NCI-H1694 treated with DMSO at 0.1 percent for 48 hours (cell line): ENCODE results near the gene UQCC3.
"Not testable (repeated sequence)": the region's sequence is repeated elsewhere in the genome, so short reads cannot be mapped to it uniquely, and the experiment has no call there.

Source experiments
- DNase-seq: peaks from one replicate; lab custom pipeline; 2025; lab: John Stamatoyannopoulos, UW

Gene UQCC3

GRCh38 chr11:62665599-62666258, 5.7 kb upstream of the UQCC3 start:
- no peak for DNase-seq

DNA sequence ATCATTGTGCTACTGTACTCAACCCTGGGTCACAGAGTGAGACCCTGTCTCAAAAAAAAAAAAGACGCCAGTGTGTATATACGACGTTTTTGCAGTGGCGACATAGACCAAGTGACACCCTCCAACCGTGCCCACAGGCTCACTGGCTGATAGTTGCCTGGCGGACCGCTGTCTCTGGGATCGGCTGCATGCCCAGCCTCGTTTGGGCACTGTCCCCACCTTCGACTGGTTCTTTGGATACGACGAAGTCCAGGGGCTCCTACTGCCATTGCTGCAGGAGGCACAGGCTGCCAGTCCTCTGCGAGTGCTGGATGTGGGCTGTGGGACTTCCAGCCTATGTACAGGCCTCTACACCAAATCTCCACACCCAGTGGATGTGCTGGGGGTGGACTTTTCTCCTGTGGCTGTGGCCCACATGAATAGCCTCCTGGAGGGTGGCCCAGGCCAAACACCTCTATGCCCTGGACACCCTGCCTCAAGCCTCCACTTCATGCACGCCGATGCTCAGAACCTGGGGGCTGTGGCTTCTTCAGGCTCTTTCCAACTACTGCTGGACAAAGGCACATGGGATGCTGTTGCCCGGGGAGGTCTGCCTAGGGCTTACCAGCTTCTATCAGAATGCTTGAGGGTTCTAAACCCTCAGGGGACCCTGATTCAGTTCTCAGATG, 5.1 kb upstream of the UQCC3 start:
- no peak for DNase-seq

- no peak for DNase-seq
Measured at GRCh38 chr11:62667460-62667859, 4.0 kb upstream of the UQCC3 start.

DNA sequence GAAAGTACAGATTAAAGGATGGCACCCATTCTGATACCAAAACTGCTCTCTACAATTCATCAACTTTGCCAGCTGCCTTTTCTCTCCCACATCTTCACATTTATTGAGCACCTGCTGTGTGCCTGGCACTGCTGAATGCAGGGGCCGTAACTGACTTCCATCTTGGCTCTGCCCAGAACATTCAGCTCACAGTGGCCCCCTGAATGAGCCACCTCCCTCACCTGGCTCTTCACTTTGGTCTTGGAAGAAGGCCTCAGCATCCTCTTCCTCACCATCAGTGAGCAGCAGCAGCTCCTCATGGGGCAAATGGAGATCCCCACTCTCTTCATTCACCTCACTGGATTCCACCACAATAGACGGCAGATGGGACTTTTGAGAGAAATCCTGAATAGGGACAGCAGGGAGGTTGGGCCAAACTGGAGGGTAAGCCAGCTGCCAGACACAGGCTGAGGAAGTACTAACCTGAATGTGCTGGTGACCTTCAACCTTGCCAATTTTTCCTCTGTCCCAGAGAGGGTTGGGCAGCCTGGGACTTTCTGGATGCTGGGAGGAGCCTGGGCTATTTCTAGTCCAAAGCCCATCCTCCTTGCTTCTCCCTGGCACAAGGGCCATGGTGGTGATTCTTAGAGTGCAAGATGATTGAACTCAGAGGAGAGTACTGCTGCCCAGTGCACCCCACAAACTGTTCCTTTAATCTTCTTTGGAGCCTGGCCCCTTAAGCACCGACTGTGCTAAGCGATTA, 1.9 kb upstream of the UQCC3 start:
- DNase-seq = peak; percentile 22

DNA sequence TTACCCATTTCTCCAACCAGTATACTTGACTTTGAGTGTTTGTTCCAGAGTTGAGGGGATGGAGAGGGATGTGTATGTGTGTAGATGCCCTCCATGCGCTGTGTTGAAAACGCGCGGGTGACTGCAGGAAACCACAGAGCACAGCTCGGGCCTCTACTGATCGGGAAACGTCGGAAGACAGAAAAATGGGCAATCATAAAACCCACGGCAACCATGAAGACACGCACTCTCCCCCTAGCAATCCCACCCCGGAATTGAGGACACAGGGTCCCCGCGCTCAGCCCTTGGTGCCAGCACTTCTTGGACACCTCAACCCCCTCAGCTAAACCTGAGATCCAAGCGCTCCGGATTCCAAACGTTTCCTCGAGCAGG, 251 bp upstream of the UQCC3 start:
- no peak for DNase-seq

DNA sequence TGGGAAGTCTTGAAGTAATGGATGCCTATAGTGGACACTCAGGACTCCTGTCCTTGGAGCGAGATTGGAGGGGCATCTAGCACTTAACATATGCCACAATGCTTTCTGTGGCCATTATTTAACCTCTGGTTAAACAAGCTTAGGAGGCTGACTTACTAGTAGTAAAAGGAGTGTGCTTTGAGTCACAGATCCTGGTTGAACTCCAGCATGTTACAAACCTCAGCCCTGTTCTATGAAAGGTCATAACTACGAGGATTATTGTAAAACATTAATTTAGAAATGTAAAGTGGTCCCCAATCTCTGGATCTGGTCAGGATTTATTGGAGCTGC, 1.7 kb downstream of the UQCC3 start:
- DNase-seq = no peak

GRCh38 chr11:62675415-62675814, 3.9 kb downstream of the UQCC3 start:
- DNase-seq = not testable (repeated sequence)

DNA sequence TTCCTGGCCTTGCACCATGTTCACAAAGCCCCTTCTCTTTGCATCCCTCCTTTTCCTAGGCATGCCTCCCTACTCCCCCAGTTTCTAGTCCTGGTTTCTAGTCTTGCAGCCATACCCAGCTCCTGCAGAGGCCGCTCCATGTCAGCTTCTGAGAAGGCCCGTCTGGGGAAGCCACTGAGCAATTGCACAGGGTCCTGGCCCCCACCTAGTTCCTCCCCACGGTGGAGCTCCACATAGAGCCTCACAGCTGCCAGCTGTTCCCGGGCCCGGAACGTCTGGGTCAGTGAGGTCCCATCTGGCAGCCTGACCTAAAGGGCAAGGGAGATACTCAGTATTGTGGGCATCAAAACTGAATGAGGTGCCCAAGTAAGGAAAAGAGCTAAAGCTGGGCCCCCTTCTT, 5.2 kb downstream of the UQCC3 start:
- no peak for DNase-seq

DNA sequence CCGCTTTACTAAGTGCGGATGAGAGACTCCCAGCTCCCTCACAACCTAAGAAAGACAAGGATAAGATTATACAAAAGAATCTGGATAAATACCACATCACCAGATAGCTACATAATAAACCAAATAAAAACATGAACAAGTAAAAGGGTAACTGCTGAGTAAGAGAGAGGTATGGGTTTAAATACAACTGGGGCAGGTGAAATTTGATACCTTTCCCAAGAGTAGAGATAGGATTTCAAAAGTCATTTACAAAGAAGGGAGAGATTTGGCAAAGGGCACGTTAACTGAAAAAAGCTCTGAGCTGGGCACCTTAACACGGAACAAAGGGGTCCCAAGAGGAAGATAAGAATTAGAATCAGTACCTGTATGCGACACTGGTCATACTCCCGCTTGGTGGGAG, 5.7 kb downstream of the UQCC3 start:
- no peak for DNase-seq

- DNase-seq = no peak
Measured at GRCh38 chr11:62677714-62678113, 6.2 kb downstream of the UQCC3 start.

- no peak for DNase-seq
Measured at GRCh38 chr11:62678433-62678769, 6.9 kb downstream of the UQCC3 start.

GRCh38 chr11:62678770-62679696, 7.6 kb downstream of the UQCC3 start, which contains the start of gene UBXN1:
Gene UBXN1 (minus strand): TSS chr11:62679073. CDS start chr11:62678923, 150 bp downstream.
- DNase-seq = peak; percentile 67

GRCh38 chr11:62680825-62681240, 9.4 kb downstream of the UQCC3 start:
- DNase-seq = peak; percentile 67

DNA sequence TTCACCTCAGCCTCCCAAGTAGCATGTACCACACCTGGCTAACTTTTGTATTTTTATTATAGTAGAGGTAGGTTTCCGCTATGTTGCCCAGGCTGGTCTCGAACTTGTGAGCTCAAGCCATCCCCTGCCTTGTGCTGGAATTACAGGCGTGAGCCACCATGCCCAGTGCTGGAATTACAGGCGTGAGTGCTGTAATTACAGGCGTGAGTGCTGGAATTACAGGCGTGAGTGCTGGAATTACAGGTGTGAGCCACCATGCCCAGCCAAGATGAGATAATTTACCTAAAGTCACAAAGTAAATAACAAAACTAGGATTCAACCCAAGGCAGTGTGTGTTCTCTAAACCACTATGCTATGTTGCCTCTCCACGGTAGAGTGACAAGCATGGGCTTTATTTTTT, 11.0 kb downstream of the UQCC3 start:
- no peak for DNase-seq

- DNase-seq = no peak
Measured at GRCh38 chr11:62687508-62688396, 16.3 kb downstream of the UQCC3 start.

DNA sequence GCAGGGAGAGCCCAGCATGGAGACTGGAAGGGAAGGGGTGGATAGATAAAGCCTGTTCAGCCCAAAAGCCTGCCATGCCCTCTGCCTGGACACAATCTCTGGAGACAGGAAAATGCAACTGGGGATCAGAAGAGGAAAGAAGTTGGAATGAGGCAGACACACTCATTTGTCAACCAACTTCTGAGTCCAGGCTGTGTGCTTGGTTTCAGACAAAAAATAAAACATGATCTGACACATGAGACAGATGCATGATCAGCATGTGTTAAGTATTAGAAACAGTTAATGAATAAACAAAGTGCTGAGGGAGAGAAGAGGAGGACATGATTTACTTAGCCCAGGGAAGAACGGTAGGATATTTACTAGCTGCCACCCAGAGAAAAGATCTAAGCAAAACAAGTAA, 17.0 kb downstream of the UQCC3 start:
- DNase-seq = no peak

GRCh38 chr11:62689421-62690183, 18.1 kb downstream of the UQCC3 start, which contains the start of gene LRRN4CL:
Gene LRRN4CL (minus strand): TSS chr11:62689530. CDS start chr11:62688508, 1,022 bp downstream.
- peak; percentile 19 for DNase-seq

GRCh38 chr11:62693624-62694023, 22.2 kb downstream of the UQCC3 start:
- not testable (repeated sequence) for DNase-seq

DNA sequence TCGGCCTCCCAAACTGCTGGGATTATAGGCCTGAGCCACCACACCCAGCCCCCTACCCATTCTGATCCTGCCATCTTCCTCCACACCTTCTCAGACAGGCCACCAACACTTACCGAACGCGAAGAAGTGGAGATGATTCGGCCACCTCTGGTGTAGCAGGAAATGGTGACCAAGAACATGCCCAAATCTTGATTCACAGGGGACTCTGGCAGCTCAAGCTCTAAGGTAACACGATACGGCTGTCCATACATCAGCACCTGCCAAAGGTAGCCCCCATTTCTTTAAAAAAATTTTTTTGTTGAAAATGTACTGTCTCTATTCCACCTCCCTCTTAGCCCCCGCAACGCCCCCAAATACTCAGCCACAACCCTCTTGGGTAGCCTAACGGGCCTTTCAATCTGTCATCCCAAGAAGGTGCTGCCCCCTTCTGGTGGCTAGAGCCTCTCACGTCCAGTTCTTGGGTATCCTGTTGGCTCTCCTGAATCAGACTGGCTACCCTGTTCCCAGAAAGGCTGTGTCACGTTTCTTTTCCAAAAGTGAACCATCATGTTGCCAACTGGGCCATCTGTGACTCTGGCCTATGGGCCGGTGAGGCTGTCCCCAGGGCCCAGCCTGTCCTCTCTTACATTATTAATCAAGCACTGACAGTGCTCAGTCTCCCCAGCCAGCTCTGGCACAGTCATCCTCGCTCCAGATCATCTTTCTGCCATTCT, 23.1 kb downstream of the UQCC3 start:
- DNase-seq = peak; percentile 16

- no peak for DNase-seq
Measured at GRCh38 chr11:62702246-62702645, 30.8 kb downstream of the UQCC3 start.
